HL-60 (cell line): ENCODE measurements around the gene GRK2.
A peak's percentile ranks its signal among the peaks of the same experiment; 100 is the strongest.

Source experiments
- DNase-seq, 2 experiments: peaks; one replicate each; pipeline ENCODE4 v3.0.0-alpha.2; 2010 to 2020; ENCODE audit warnings: low read depth in 1 of 2, low spot score in 1 of 2
- H3K27ac ChIP-seq: fragments of 250-450 bp; sonication (Bioruptor Pico); replicated peaks from 2 replicates; pipeline ENCODE4 v1.5.1; 2020; ENCODE audit warnings: mild to moderate bottlenecking, moderate library complexity
- H3K27me3 ChIP-seq: fragments of 250-450 bp; sonication (Bioruptor Pico); 2 replicates; pipeline ENCODE4 v1.5.1; 2021; ENCODE audit warnings: mild to moderate bottlenecking, moderate library complexity; ENCODE audit not compliant: insufficient read depth, poor library complexity, severe bottlenecking
- H3K4me3 ChIP-seq: replicated peaks from 2 replicates; pipeline ENCODE4 v1.5.1; 2011; ENCODE audit warnings: mild to moderate bottlenecking, control low read depth, low read length; ENCODE audit not compliant: insufficient read depth
- GABPA ChIP-seq: IDR thresholded peaks from 2 replicates; pipeline ENCODE4 v1.6.1; 2012; ENCODE audit warnings: low read depth
- POLR2AphosphoS5 ChIP-seq: IDR thresholded peaks from 2 replicates; pipeline ENCODE4 v1.6.1; 2012; ENCODE audit warnings: low read depth
- SPI1 ChIP-seq: IDR thresholded peaks from 2 replicates; pipeline ENCODE4 v1.6.1; 2012; ENCODE audit warnings: low read depth, mild to moderate bottlenecking, borderline replicate concordance
- TF ChIP-seq, protein P1 (sequence below): IDR thresholded peaks from 2 replicates; pipeline ENCODE4 v1.6.1; 2012; ENCODE audit warnings: low read depth; ENCODE audit not compliant: insufficient replicate concordance
- TF ChIP-seq, protein P2 (sequence below): IDR thresholded peaks from one replicate; pipeline ENCODE4 v1.5.1; 2011; ENCODE audit warnings: low read length, control low read depth, inconsistent platforms; ENCODE audit not compliant: insufficient read depth

GRK2 gene

DNA sequence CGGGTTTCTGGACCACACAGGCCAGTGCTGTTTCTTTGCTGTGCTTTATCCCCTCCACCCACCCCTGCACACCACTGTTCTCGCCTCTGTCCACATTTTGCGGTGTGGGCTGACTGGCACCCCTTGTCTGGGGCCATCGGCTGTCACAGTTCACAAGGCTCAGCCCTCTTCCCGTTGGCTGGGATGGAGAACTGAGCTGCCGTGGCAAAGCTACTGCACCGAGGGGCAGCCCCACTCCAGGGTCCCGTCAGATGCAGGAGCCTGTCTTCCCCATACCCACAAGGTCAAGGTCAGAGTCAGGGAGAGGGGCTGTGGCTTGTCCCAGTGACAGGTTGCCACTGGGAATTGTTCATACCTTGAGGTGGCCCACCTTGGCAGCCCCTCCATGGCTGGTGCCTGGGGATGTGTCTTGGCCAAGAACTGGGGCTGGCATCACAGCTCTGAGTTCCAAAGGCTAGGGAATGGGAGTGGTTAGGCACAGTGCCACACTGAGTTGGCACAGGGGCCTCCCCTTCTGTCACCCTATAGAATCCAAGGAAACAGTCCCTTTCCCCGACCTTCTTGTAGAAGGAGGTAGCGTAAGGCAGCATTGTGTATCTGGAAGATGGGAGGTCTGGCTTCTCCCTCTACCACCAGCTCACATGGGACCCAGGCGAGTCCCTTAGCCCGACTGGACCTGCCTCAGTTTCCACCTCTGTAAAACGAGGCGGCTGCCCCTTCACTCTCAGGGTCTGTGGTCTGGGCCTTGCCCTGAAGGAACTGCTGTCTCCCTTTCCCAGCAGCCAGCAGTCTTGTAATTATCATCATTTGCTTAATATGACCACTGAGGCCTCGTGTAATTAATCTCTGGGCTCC, 3.4 kb downstream of the GRK2 start:
- Histone ChIP-seq H3K27me3 (no peaks in the 10 kb centered on the region), H3K4me3 (peak overlapping the region; percentile 67), H3K27ac (peak overlapping the region; percentile 100)
- TF ChIP-seq SPI1 (no peak), GABPA (no peak), POLR2AphosphoS5 (peak; percentile 65; the same call in 1 of the 2 replicates)
- TF ChIP-seq, protein P1, sequence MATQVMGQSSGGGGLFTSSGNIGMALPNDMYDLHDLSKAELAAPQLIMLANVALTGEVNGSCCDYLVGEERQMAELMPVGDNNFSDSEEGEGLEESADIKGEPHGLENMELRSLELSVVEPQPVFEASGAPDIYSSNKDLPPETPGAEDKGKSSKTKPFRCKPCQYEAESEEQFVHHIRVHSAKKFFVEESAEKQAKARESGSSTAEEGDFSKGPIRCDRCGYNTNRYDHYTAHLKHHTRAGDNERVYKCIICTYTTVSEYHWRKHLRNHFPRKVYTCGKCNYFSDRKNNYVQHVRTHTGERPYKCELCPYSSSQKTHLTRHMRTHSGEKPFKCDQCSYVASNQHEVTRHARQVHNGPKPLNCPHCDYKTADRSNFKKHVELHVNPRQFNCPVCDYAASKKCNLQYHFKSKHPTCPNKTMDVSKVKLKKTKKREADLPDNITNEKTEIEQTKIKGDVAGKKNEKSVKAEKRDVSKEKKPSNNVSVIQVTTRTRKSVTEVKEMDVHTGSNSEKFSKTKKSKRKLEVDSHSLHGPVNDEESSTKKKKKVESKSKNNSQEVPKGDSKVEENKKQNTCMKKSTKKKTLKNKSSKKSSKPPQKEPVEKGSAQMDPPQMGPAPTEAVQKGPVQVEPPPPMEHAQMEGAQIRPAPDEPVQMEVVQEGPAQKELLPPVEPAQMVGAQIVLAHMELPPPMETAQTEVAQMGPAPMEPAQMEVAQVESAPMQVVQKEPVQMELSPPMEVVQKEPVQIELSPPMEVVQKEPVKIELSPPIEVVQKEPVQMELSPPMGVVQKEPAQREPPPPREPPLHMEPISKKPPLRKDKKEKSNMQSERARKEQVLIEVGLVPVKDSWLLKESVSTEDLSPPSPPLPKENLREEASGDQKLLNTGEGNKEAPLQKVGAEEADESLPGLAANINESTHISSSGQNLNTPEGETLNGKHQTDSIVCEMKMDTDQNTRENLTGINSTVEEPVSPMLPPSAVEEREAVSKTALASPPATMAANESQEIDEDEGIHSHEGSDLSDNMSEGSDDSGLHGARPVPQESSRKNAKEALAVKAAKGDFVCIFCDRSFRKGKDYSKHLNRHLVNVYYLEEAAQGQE: no peak
- TF ChIP-seq, protein P2, sequence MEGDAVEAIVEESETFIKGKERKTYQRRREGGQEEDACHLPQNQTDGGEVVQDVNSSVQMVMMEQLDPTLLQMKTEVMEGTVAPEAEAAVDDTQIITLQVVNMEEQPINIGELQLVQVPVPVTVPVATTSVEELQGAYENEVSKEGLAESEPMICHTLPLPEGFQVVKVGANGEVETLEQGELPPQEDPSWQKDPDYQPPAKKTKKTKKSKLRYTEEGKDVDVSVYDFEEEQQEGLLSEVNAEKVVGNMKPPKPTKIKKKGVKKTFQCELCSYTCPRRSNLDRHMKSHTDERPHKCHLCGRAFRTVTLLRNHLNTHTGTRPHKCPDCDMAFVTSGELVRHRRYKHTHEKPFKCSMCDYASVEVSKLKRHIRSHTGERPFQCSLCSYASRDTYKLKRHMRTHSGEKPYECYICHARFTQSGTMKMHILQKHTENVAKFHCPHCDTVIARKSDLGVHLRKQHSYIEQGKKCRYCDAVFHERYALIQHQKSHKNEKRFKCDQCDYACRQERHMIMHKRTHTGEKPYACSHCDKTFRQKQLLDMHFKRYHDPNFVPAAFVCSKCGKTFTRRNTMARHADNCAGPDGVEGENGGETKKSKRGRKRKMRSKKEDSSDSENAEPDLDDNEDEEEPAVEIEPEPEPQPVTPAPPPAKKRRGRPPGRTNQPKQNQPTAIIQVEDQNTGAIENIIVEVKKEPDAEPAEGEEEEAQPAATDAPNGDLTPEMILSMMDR: no peak
- peak; percentile 70 to 73 for DNase-seq

DNA sequence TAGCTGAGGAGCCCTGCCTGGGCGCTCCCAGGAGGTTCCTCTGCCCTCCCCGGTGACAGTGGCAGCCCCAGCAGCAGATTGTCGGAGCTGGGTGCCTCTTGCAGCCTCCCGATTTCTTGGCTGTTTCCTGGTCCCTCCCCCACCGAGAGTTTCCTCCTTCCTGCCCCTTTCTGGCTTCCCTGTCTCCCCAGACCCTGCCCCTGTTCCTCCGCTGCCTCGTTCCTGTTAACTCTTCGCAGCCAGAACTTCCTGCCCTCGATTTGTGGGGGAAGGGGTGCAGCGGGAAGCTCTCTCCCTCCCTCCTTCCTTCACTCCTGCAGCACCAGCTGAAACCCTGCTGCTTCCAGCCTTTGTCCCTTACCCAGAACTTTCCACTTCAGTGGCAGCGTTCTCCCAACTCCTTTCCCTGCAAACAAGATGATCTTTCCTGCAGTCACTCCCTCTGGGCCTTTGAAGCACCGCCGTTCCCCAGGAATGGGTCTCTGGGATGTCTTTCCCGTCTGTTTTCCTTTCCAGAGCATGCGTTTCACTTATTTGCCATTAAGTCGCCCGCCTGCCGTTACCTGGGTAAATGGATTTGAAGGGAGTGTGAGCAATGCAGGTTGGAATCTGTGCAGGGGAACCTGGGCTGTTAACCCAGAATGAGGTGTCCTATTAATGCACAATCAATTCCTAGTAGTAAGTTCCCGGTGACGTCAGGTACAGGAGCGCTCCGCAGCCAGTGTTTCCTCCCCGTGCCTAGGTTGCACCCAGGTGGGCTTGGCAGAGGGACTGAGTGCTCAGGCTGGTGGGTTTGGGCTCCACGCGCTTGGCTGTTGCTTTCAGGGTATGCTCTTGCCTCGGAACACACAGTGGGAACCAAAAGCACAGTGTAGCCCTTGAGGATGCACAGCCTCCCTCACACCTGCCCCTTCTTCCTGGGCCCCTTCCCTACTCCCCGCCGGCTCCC, 4.3 kb downstream of the GRK2 start:
- H3K4me3 ChIP-seq: peak overlapping the region; percentile 67
- peak; percentile 73 for TF ChIP-seq POLR2AphosphoS5
- peak; percentile 50; the same call in 1 of the 2 replicates for TF ChIP-seq SPI1
- TF ChIP-seq, protein P1: no peak
- TF ChIP-seq GABPA: no peak
- TF ChIP-seq, protein P2: no peak
- peak; percentile 92 to 96 for DNase-seq
- peak overlapping the region; percentile 100 for H3K27ac ChIP-seq
- H3K27me3 ChIP-seq: no peaks in the 10 kb centered on the region

DNA sequence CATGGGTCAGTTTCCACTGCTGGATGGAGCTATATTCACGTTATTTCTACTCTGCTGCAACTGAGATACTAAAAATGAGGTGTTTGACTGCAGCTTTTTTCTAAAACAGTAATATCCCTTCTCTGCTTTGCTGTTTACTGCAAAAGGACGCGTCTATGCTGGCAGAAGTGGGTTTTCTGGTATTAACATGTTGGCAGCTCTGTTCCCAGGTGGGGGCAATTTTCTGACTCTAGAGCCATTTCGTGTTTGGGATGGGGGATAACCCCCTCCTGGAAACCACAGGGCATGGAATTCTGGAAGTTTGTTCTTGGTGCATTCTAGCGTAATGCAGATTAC, 4.9 kb downstream of the GRK2 start:
- Histone ChIP-seq H3K27me3 (no peaks in the 10 kb centered on the region), H3K27ac (peak overlapping the region; percentile 100), H3K4me3 (peak overlapping the region; percentile 67)
- TF ChIP-seq GABPA: no peak
- no peak for TF ChIP-seq POLR2AphosphoS5
- TF ChIP-seq, protein P2: no peak
- TF ChIP-seq SPI1: no peak
- TF ChIP-seq, protein P1: no peak
- DNase-seq: no peak
